Osteocyte (in vitro differentiated cells): ENCODE measurements around the gene SERPINB12. TPM values are rescaled to one million over a fixed set of nuclear protein-coding genes. Genes with fewer than 3 reads are reported as not detected.

Source experiments
- DNase-seq: peaks from one replicate; pipeline ENCODE4 v3.0.0; 2021; ENCODE audit warnings: mixed read lengths; ENCODE audit not compliant: unreplicated experiment; ENCODE audit errors: extremely low spot score
- H3K27ac Mint-ChIP-seq: one replicate; pipeline ENCODE4 v1.8.0; 2021; ENCODE audit warnings: mild to moderate bottlenecking, mixed read lengths; ENCODE audit not compliant: unreplicated experiment
- H3K27me3 Mint-ChIP-seq: one replicate; pipeline ENCODE4 v1.8.0; 2021; ENCODE audit warnings: mixed read lengths; ENCODE audit not compliant: unreplicated experiment
- H3K36me3 Mint-ChIP-seq: one replicate; pipeline ENCODE4 v1.8.0; 2021; ENCODE audit warnings: mixed read lengths; ENCODE audit not compliant: unreplicated experiment
- H3K4me1 Mint-ChIP-seq: one replicate; pipeline ENCODE4 v1.8.0; 2021; ENCODE audit warnings: mixed read lengths; ENCODE audit not compliant: unreplicated experiment
- H3K4me3 Mint-ChIP-seq: one replicate; pipeline ENCODE4 v1.8.0; 2021; ENCODE audit warnings: mild to moderate bottlenecking, moderate library complexity, mixed read lengths; ENCODE audit not compliant: unreplicated experiment
- H3K9me3 Mint-ChIP-seq: one replicate; pipeline ENCODE4 v1.8.0; 2021; ENCODE audit warnings: mixed read lengths; ENCODE audit not compliant: unreplicated experiment
- CTCF ChIP-seq: fragments of 200-600 bp; sonication (generic); IDR thresholded peaks from 2 replicates; pipeline ENCODE4 v1.5.0; 2021; ENCODE audit warnings: antibody characterized with exemption, mild to moderate bottlenecking, moderate library complexity
- total RNA-seq: library from RNA; stranded (reverse); gene quantifications from 2 replicates; pipeline ENCODE4 v1.2.1, GENCODE V29; 2021

Gene SERPINB12
- total RNA-seq, 1 donor from 2014 or later, result not detected

GRCh38 chr18:63518178-63519012 is 23.8 kb upstream of the SERPINB12 start:
- Mint-ChIP-seq H3K4me3 (no peak overlapping the region), H3K27me3 (peaks cover 16% of the 10 kb centered on the region), H3K36me3 (no peaks in the 10 kb centered on the region), H3K27ac (peak overlapping the region; percentile 42), H3K9me3 (no peaks in the 10 kb centered on the region), H3K4me1 (peaks cover 15% of the 10 kb centered on the region)
- no peak for DNase-seq
- TF ChIP-seq CTCF, result peak; percentile 85

GRCh38 chr18:63520053-63520685 is 22.0 kb upstream of the SERPINB12 start:
- no peak for TF ChIP-seq CTCF
- peaks cover 4% of the 10 kb centered on the region for H3K4me1 Mint-ChIP-seq
- H3K27ac Mint-ChIP-seq, result no peak overlapping the region
- no peak for DNase-seq
- no peaks in the 10 kb centered on the region for H3K36me3 Mint-ChIP-seq
- no peaks in the 10 kb centered on the region for H3K9me3 Mint-ChIP-seq
- peaks cover 18% of the 10 kb centered on the region for H3K27me3 Mint-ChIP-seq
- H3K4me3 Mint-ChIP-seq, result no peak overlapping the region

- no peaks in the 10 kb centered on the region for H3K9me3 Mint-ChIP-seq
- H3K4me3 Mint-ChIP-seq, result no peak overlapping the region
- no peaks in the 10 kb centered on the region for H3K36me3 Mint-ChIP-seq
- no peak for TF ChIP-seq CTCF
- no peak for DNase-seq
- H3K4me1 Mint-ChIP-seq, result no peaks in the 10 kb centered on the region
- peaks cover 18% of the 10 kb centered on the region for H3K27me3 Mint-ChIP-seq
- no peak overlapping the region for H3K27ac Mint-ChIP-seq
These were observed 18.5 kb upstream of the SERPINB12 start for GRCh38 chr18:63523660-63524059.

- TF ChIP-seq CTCF, result no peak
- Mint-ChIP-seq H3K27ac (no peak overlapping the region), H3K4me3 (no peak overlapping the region), H3K4me1 (no peaks in the 10 kb centered on the region), H3K27me3 (peaks cover 10% of the 10 kb centered on the region), H3K36me3 (no peaks in the 10 kb centered on the region), H3K9me3 (no peaks in the 10 kb centered on the region)
- no peak for DNase-seq
These were observed 14.9 kb upstream of the SERPINB12 start for GRCh38 chr18:63527251-63527650.

GRCh38 chr18:63528863-63529492 is 13.2 kb upstream of the SERPINB12 start:
- Mint-ChIP-seq H3K36me3 (no peaks in the 10 kb centered on the region), H3K27ac (no peak overlapping the region), H3K4me1 (no peaks in the 10 kb centered on the region), H3K9me3 (no peaks in the 10 kb centered on the region), H3K27me3 (no peaks in the 10 kb centered on the region), H3K4me3 (no peak overlapping the region)
- no peak for TF ChIP-seq CTCF
- no peak for DNase-seq
